GM23338 (cell line): ENCODE data around the gene KIFC3. TPM values are rescaled to one million over a fixed set of nuclear protein-coding genes. Genes with fewer than 3 reads are reported as not detected.

ENCODE experiments used
- ATAC-seq: fragments of 200-7000 bp; cut with Tn5 transposase; 3 replicates; pipeline ENCODE4 v1.9.1; 2020
- DNase-seq: peaks from one replicate; pipeline ENCODE4 v3.0.0-alpha.2; 2015; ENCODE audit warnings: low spot score
- H2AFZ ChIP-seq: fragments of 200-600 bp; sonication (generic); 2 replicates; pipeline ENCODE4 v1.8.0; 2016; ENCODE audit warnings: antibody characterized with exemption, mild to moderate bottlenecking, moderate library complexity
- H3F3A ChIP-seq: fragments of 200-600 bp; sonication (generic); replicated peaks from 2 replicates; pipeline ENCODE4 v1.8.0; 2017; ENCODE audit warnings: antibody characterized with exemption, mixed run types, low read depth
- H3K27ac ChIP-seq: fragments of 200-600 bp; sonication (generic); 2 replicates; pipeline ENCODE4 v1.6.1; 2016; ENCODE audit warnings: low read depth
- H3K27me3 ChIP-seq: fragments of 200-600 bp; sonication (generic); 2 replicates; pipeline ENCODE4 v1.8.0; 2016; ENCODE audit warnings: mild to moderate bottlenecking, mixed run types, moderate library complexity; ENCODE audit not compliant: insufficient read depth
- H3K36me3 ChIP-seq: fragments of 200-600 bp; sonication (generic); 2 replicates; pipeline ENCODE4 v1.8.0; 2016; ENCODE audit warnings: mild to moderate bottlenecking; ENCODE audit not compliant: insufficient read depth
- H3K4me1 ChIP-seq: fragments of 200-600 bp; sonication (generic); 2 replicates; pipeline ENCODE4 v1.8.0; 2016; ENCODE audit warnings: mild to moderate bottlenecking, moderate library complexity; ENCODE audit not compliant: insufficient read depth
- H3K4me2 ChIP-seq: fragments of 200-600 bp; sonication (generic); 2 replicates; pipeline ENCODE4 v1.7.1; 2017; ENCODE audit warnings: mixed run types
- H3K4me3 ChIP-seq: fragments of 200-600 bp; sonication (generic); 2 replicates; pipeline ENCODE4 v1.6.1; 2016; ENCODE audit warnings: mixed run types
- H3K79me2 ChIP-seq: fragments of 200-600 bp; sonication (generic); replicated peaks from 2 replicates; pipeline ENCODE4 v1.8.0; 2017; ENCODE audit warnings: mild to moderate bottlenecking; ENCODE audit not compliant: insufficient read depth
- H3K9me2 ChIP-seq: fragments of 200-600 bp; sonication (generic); 2 replicates; pipeline ENCODE4 v1.8.0; 2017; ENCODE audit not compliant: insufficient read depth
- H4K20me1 ChIP-seq: fragments of 200-600 bp; sonication (generic); replicated peaks from 2 replicates; pipeline ENCODE4 v1.8.0; 2017; ENCODE audit warnings: mild to moderate bottlenecking; ENCODE audit not compliant: insufficient read depth
- H3K27ac Mint-ChIP-seq: 2 replicates; pipeline ENCODE4 v1.8.0; 2020; ENCODE audit warnings: inconsistent platforms, mild to moderate bottlenecking, moderate library complexity, mixed read lengths
- H3K27me3 Mint-ChIP-seq: 3 replicates; pipeline ENCODE4 v1.8.0; 2022; ENCODE audit warnings: low read depth, mild to moderate bottlenecking, moderate library complexity, mixed read lengths, inconsistent platforms; ENCODE audit not compliant: insufficient read depth, poor library complexity
- H3K36me3 Mint-ChIP-seq: 3 replicates; pipeline ENCODE4 v1.8.0; 2021; ENCODE audit warnings: low read depth, mild to moderate bottlenecking, inconsistent platforms, moderate library complexity, mixed read lengths
- H3K4me1 Mint-ChIP-seq: 3 replicates; pipeline ENCODE4 v1.8.0; 2020; ENCODE audit warnings: mild to moderate bottlenecking, inconsistent platforms, mixed read lengths
- H3K4me3 Mint-ChIP-seq: 3 replicates; pipeline ENCODE4 v1.8.0; 2021; ENCODE audit warnings: moderate library complexity, mild to moderate bottlenecking, inconsistent platforms, mixed read lengths
- H3K9me3 Mint-ChIP-seq: 3 replicates; pipeline ENCODE4 v1.8.0; 2020; ENCODE audit warnings: moderate library complexity, mild to moderate bottlenecking, inconsistent platforms, mixed read lengths
- CREB1 ChIP-seq: fragments of 250-450 bp; sonication (Bioruptor Pico); IDR thresholded peaks from 2 replicates; pipeline ENCODE4 v1.5.0; 2020; ENCODE audit warnings: low read depth, mild to moderate bottlenecking, moderate library complexity
- EZH2 ChIP-seq: fragments of 200-600 bp; sonication (generic); IDR thresholded peaks from one replicate; pipeline ENCODE4 v1.8.0; 2017; ENCODE audit warnings: antibody characterized with exemption, mild to moderate bottlenecking, low read depth; ENCODE audit not compliant: unreplicated experiment
- JUNB ChIP-seq: IDR thresholded peaks from one replicate; pipeline ENCODE4 v1.6.1; 2016; ENCODE audit warnings: antibody characterized with exemption; ENCODE audit not compliant: unreplicated experiment
- NANOG ChIP-seq: IDR thresholded peaks from 2 replicates; pipeline ENCODE4 v1.6.1; 2016; ENCODE audit warnings: antibody characterized with exemption, borderline replicate concordance
- REST ChIP-seq: IDR thresholded peaks from one replicate; pipeline ENCODE4 v1.6.1; 2018; ENCODE audit warnings: antibody characterized with exemption; ENCODE audit not compliant: unreplicated experiment
- ZNF114 ChIP-seq: fragments of 250-450 bp; sonication (Bioruptor Pico); IDR thresholded peaks from 2 replicates; pipeline ENCODE4 v1.5.0; 2020; ENCODE audit warnings: mild to moderate bottlenecking, moderate library complexity
- polyA plus RNA-seq: library from polyadenylated mRNA; unstranded; fragments of >200 nt; fragmentation: Nextera tagmentation; extraction: Ambion mirVana; gene quantifications from 2 replicates; pipeline ENCODE4 v1.2.1, GENCODE V29; 2016
- total RNA-seq: library from RNA; depleted of rRNA; stranded (reverse); fragments of >200 nt; shearing (Covaris generic); gene quantifications from 2 replicates; pipeline ENCODE4 v1.2.3, GENCODE V29; 2014
- TF ChIP-seq, protein P1 (sequence below): fragments of 250-450 bp; sonication (Bioruptor Pico); IDR thresholded peaks from 2 replicates; pipeline ENCODE4 v1.5.0; 2020; ENCODE audit warnings: mild to moderate bottlenecking, moderate library complexity

Gene KIFC3
- total and polyA plus RNA-seq, 2 experiments from 2014 or later, result 4.4 to 12.5 TPM

DNA sequence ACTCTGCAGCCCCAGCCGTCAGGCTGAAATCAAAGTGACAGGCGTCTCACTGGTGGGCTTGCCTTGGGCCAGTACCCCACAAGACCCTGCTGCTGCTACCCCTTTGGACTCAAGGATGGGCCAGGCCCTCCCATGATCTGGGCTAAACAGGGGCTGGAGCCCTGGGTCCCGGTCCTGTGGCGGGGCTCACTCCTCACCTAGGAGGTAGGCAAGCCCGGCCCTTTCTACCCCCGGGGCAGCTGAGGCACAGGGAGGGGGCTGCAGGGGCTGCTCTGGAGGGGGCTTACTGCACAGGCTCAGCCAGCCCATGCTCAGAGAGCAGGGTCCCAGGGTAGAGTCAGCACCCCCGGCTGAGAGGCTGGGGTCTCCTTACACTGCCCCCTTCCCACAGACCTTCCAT lies 43.2 kb downstream of the KIFC3 start:
- no peaks in the 10 kb centered on the region for H3K79me2 ChIP-seq
- no peak overlapping the region for H3K27ac Mint-ChIP-seq
- no peak for TF ChIP-seq NANOG
- H3K4me1 Mint-ChIP-seq, result peaks cover 26% of the 10 kb centered on the region
- H3K4me2 ChIP-seq, result no peak overlapping the region
- H2AFZ ChIP-seq, result no peak overlapping the region
- no peaks in the 10 kb centered on the region for H3F3A ChIP-seq
- H3K4me3 Mint-ChIP-seq, result no peak overlapping the region
- no peaks in the 10 kb centered on the region for H3K9me3 Mint-ChIP-seq
- DNase-seq (no peak), ATAC-seq (no peak)
- peaks cover 19% of the 10 kb centered on the region for H3K36me3 Mint-ChIP-seq
- no peaks in the 10 kb centered on the region; the same call in 1 of the 2 replicates for H3K4me1 ChIP-seq
- peaks cover 18% of the 10 kb centered on the region for H3K27me3 Mint-ChIP-seq
- no peaks in the 10 kb centered on the region for H4K20me1 ChIP-seq
- no peaks in the 10 kb centered on the region for H3K27me3 ChIP-seq
- H3K27ac ChIP-seq, result no peak overlapping the region
- no peak overlapping the region for H3K4me3 ChIP-seq
- H3K9me2 ChIP-seq, result no peaks in the 10 kb centered on the region
- no peaks in the 10 kb centered on the region for H3K36me3 ChIP-seq

DNA sequence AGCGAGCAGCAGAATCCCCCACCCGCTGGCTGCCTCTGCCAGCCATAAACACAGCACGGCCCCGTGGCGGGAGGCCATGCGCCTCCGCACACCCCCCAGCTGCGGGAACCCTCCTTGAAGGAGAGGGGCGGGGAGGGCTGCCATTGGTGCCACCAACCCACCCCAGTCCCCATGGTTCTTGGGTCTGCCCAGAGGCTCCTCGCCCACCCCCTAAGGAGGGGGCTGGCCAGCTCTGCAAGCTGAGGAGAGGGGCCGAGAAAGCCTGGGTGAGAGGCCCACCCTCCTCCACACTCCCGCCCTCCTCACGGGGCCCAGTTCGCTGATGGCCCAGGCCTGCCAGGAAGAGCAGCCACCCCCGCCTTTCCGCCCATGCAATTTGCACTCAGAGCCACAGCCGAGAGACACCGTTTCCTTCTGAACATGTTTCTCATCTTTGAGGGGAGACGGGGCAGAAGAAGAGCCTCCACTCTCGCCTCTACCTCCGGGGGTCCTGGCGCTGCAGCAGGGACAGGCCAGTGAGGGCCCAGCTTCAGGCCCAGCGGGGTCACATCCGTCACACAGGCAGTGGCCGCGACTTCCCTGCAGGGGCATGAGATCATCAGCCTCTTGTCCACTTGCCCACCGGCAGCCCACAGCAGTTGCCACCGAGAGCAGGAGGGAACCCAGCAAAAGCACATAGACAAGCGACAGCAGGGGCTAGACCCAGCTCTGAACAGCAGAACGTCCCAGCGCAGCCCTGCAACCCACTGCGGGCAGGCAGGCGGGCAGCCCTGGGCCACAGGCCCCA lies 43.8 kb downstream of the KIFC3 start:
- no peak overlapping the region for H2AFZ ChIP-seq
- no peaks in the 10 kb centered on the region for H4K20me1 ChIP-seq
- Mint-ChIP-seq H3K4me3 (no peak overlapping the region), H3K27me3 (peaks cover 18% of the 10 kb centered on the region), H3K36me3 (peaks cover 21% of the 10 kb centered on the region), H3K4me1 (peaks cover 23% of the 10 kb centered on the region), H3K9me3 (no peaks in the 10 kb centered on the region), H3K27ac (no peak overlapping the region)
- no peaks in the 10 kb centered on the region for H3K27me3 ChIP-seq
- DNase-seq (no peak), ATAC-seq (no peak)
- no peak overlapping the region for H3K27ac ChIP-seq
- H3F3A ChIP-seq, result no peaks in the 10 kb centered on the region
- H3K36me3 ChIP-seq, result no peaks in the 10 kb centered on the region
- no peaks in the 10 kb centered on the region for H3K9me2 ChIP-seq
- no peaks in the 10 kb centered on the region for H3K79me2 ChIP-seq
- TF ChIP-seq JUNB (no peak), REST (no peak), ZNF114 (no peak), EZH2 (no peak), NANOG (no peak), CREB1 (CRISPR knock-in tag) (no peak)
- TF ChIP-seq, protein P1, sequence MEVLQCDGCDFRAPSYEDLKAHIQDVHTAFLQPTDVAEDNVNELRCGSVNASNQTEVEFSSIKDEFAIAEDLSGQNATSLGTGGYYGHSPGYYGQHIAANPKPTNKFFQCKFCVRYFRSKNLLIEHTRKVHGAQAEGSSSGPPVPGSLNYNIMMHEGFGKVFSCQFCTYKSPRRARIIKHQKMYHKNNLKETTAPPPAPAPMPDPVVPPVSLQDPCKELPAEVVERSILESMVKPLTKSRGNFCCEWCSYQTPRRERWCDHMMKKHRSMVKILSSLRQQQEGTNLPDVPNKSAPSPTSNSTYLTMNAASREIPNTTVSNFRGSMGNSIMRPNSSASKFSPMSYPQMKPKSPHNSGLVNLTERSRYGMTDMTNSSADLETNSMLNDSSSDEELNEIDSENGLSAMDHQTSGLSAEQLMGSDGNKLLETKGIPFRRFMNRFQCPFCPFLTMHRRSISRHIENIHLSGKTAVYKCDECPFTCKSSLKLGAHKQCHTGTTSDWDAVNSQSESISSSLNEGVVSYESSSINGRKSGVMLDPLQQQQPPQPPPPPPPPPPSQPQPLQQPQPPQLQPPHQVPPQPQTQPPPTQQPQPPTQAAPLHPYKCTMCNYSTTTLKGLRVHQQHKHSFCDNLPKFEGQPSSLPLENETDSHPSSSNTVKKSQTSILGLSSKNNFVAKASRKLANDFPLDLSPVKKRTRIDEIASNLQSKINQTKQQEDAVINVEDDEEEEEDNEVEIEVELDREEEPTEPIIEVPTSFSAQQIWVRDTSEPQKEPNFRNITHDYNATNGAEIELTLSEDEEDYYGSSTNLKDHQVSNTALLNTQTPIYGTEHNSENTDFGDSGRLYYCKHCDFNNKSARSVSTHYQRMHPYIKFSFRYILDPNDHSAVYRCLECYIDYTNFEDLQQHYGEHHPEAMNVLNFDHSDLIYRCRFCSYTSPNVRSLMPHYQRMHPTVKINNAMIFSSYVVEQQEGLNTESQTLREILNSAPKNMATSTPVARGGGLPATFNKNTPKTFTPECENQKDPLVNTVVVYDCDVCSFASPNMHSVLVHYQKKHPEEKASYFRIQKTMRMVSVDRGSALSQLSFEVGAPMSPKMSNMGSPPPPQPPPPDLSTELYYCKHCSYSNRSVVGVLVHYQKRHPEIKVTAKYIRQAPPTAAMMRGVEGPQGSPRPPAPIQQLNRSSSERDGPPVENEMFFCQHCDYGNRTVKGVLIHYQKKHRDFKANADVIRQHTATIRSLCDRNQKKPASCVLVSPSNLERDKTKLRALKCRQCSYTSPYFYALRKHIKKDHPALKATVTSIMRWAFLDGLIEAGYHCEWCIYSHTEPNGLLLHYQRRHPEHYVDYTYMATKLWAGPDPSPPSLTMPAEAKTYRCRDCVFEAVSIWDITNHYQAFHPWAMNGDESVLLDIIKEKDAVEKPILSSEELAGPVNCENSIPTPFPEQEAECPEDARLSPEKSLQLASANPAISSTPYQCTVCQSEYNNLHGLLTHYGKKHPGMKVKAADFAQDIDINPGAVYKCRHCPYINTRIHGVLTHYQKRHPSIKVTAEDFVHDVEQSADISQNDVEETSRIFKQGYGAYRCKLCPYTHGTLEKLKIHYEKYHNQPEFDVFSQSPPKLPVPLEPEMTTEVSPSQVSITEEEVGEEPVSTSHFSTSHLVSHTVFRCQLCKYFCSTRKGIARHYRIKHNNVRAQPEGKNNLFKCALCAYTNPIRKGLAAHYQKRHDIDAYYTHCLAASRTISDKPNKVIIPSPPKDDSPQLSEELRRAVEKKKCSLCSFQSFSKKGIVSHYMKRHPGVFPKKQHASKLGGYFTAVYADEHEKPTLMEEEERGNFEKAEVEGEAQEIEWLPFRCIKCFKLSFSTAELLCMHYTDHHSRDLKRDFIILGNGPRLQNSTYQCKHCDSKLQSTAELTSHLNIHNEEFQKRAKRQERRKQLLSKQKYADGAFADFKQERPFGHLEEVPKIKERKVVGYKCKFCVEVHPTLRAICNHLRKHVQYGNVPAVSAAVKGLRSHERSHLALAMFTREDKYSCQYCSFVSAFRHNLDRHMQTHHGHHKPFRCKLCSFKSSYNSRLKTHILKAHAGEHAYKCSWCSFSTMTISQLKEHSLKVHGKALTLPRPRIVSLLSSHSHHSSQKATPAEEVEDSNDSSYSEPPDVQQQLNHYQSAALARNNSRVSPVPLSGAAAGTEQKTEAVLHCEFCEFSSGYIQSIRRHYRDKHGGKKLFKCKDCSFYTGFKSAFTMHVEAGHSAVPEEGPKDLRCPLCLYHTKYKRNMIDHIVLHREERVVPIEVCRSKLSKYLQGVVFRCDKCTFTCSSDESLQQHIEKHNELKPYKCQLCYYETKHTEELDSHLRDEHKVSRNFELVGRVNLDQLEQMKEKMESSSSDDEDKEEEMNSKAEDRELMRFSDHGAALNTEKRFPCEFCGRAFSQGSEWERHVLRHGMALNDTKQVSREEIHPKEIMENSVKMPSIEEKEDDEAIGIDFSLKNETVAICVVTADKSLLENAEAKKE (CRISPR knock-in tag), result no peak
- H3K4me2 ChIP-seq, result no peak overlapping the region
- H3K4me1 ChIP-seq, result no peaks in the 10 kb centered on the region; the same call in 1 of the 2 replicates
- H3K4me3 ChIP-seq, result no peak overlapping the region
